GM12873 (cell line): Measurements from ENCODE around the gene FNDC5.

ENCODE experiments used
- CTCF ChIP-seq: IDR thresholded peaks from 2 replicates; pipeline ENCODE4 v1.5.1; 2012; ENCODE audit warnings: low read depth, mild to moderate bottlenecking, moderate library complexity, low read length, control low read depth; ENCODE audit not compliant: insufficient read depth; ENCODE audit errors: missing control alignments

FNDC5 gene

GRCh38 chr1:32871364-32872191 is 866 bp upstream of the FNDC5 start:
- no peak for TF ChIP-seq CTCF

GRCh38 chr1:32869923-32870614 is 643 bp downstream of the FNDC5 start:
- no peak for TF ChIP-seq CTCF

GRCh38 chr1:32868806-32869455 is 1.8 kb downstream of the FNDC5 start:
- no peak for TF ChIP-seq CTCF

GRCh38 chr1:32868085-32868484 is 2.6 kb downstream of the FNDC5 start:
- no peak for TF ChIP-seq CTCF

- TF ChIP-seq CTCF = no peak
Observed at GRCh38 chr1:32867671-32868070, 3.0 kb downstream of the FNDC5 start.

GRCh38 chr1:32867151-32867550 is 3.6 kb downstream of the FNDC5 start:
- no peak for TF ChIP-seq CTCF
